Neural cell (in vitro differentiated cells): Measurements from ENCODE around the gene CRNKL1. TPM values are rescaled to one million over a fixed set of nuclear protein-coding genes. Genes with fewer than 3 reads are reported as not detected.
A peak's percentile ranks its signal among the peaks of the same experiment; 100 is the strongest.

Experiments
- H2AFZ ChIP-seq: fragments of 200-600, 300-800 bp; sonication (generic), shearing (Covaris generic); 2 replicates; pipeline ENCODE4 v1.6.0; 2014; ENCODE audit warnings: low read depth, mild to moderate bottlenecking, antibody characterized with exemption, low read length, moderate library complexity
- H3F3A ChIP-seq: fragments of 200-600 bp; shearing (Covaris generic); 2 replicates; pipeline ENCODE4 v1.6.1; 2016; ENCODE audit warnings: mild to moderate bottlenecking, moderate library complexity, mixed read lengths, antibody characterized with exemption, low read length; ENCODE audit not compliant: insufficient read depth, poor library complexity, severe bottlenecking
- H3K27ac ChIP-seq: fragments of 200-600, 300-800 bp; sonication (generic), shearing (Covaris generic); 2 replicates; pipeline ENCODE4 v1.5.1; 2014; ENCODE audit warnings: mild to moderate bottlenecking, low read length, moderate library complexity
- H3K27me3 ChIP-seq: fragments of 300-800, 200-600 bp; sonication (generic), shearing (Covaris generic); 2 replicates; pipeline ENCODE4 v1.6.0; 2014; ENCODE audit warnings: mild to moderate bottlenecking, low read depth, low read length, moderate library complexity; ENCODE audit not compliant: insufficient read depth
- H3K36me3 ChIP-seq: fragments of 300-800, 200-600 bp; sonication (generic), shearing (Covaris generic); 2 replicates; pipeline ENCODE4 v1.5.1; 2014; ENCODE audit warnings: mild to moderate bottlenecking, antibody characterized with exemption, low read length, moderate library complexity; ENCODE audit not compliant: insufficient read depth
- H3K4me2 ChIP-seq: fragments of 300-800, 200-600 bp; sonication (generic), shearing (Covaris generic); 2 replicates; pipeline ENCODE4 v1.6.0; 2014; ENCODE audit warnings: mild to moderate bottlenecking, low read length
- H3K4me3 ChIP-seq: fragments of 300-800, 200-600 bp; sonication (generic), shearing (Covaris generic); 2 replicates; pipeline ENCODE4 v1.5.1; 2014; ENCODE audit warnings: mild to moderate bottlenecking, low read length, moderate library complexity
- H3K79me2 ChIP-seq: fragments of 200-600 bp; shearing (Covaris generic); replicated peaks from 2 replicates; pipeline ENCODE4 v1.6.0; 2014; ENCODE audit warnings: mild to moderate bottlenecking, low read length, moderate library complexity; ENCODE audit not compliant: insufficient read depth
- H3K9ac ChIP-seq: fragments of 300-800, 200-600 bp; sonication (generic), shearing (Covaris generic); 2 replicates; pipeline ENCODE4 v1.6.1; 2016; ENCODE audit warnings: mild to moderate bottlenecking, low read length, mixed read lengths
- H3K9me2 ChIP-seq: fragments of 200-600 bp; shearing (Covaris generic); 2 replicates; pipeline ENCODE4 v1.6.1; 2016; ENCODE audit warnings: mild to moderate bottlenecking, low read length, mixed read lengths; ENCODE audit not compliant: insufficient read depth
- H3K9me3 ChIP-seq: fragments of 200-600, 300-800 bp; sonication (generic), shearing (Covaris generic); 2 replicates; pipeline ENCODE4 v1.6.1; 2016; ENCODE audit warnings: mild to moderate bottlenecking, mixed run types, low read length, moderate library complexity, mixed read lengths
- H4K20me1 ChIP-seq: fragments of 200-600 bp; shearing (Covaris generic); 2 replicates; pipeline ENCODE4 v1.6.1; 2016; ENCODE audit warnings: mild to moderate bottlenecking, mixed run types; ENCODE audit not compliant: insufficient read depth
- EP300 ChIP-seq: fragments of 450-650 bp; conservative IDR thresholded peaks from 2 replicates; pipeline ENCODE4 v1.6.1; 2014; ENCODE audit warnings: antibody characterized with exemption, mild to moderate bottlenecking, moderate library complexity; ENCODE audit not compliant: poor library complexity, severe bottlenecking
- EZH2 ChIP-seq: fragments of 200-600, 300-800 bp; shearing (Covaris generic), sonication (generic); IDR thresholded peaks from 2 replicates; pipeline ENCODE4 v1.6.1; 2014; ENCODE audit warnings: antibody characterized with exemption, low read length, borderline replicate concordance, mild to moderate bottlenecking; ENCODE audit not compliant: insufficient read depth, poor library complexity, severe bottlenecking
- MXI1 ChIP-seq: fragments of 450-650 bp; conservative IDR thresholded peaks from 2 replicates; pipeline ENCODE4 v1.6.1; 2014; ENCODE audit warnings: antibody characterized with exemption, mild to moderate bottlenecking; ENCODE audit not compliant: poor library complexity, severe bottlenecking
- POLR2AphosphoS5 ChIP-seq: IDR thresholded peaks from 2 replicates; pipeline ENCODE4 v1.6.1; 2012
- RAD21 ChIP-seq: fragments of 450-650 bp; conservative IDR thresholded peaks from 2 replicates; pipeline ENCODE4 v1.6.1; 2014; ENCODE audit warnings: antibody characterized with exemption, mild to moderate bottlenecking, moderate library complexity
- SMC3 ChIP-seq: fragments of 450-650 bp; conservative IDR thresholded peaks from 2 replicates; pipeline ENCODE4 v1.6.1; 2014; ENCODE audit warnings: antibody characterized with exemption, mild to moderate bottlenecking, moderate library complexity; ENCODE audit not compliant: poor library complexity
- TAF1 ChIP-seq: IDR thresholded peaks from 2 replicates; pipeline ENCODE4 v1.6.1; 2012; ENCODE audit warnings: low read depth
- polyA plus RNA-seq: library from polyadenylated mRNA; depleted of rRNA; stranded (reverse); fragments of >200 nt; gene quantifications from 2 replicates; pipeline ENCODE4 v1.2.3, GENCODE V29; 2014
- TF ChIP-seq, protein P1 (sequence below): IDR thresholded peaks from 2 replicates; pipeline ENCODE4 v1.6.1; 2012; ENCODE audit warnings: borderline replicate concordance
- TF ChIP-seq, protein P2 (sequence below): fragments of 450-650 bp; IDR thresholded peaks from 2 replicates; pipeline ENCODE4 v1.5.1; 2014; ENCODE audit warnings: antibody characterized with exemption, mild to moderate bottlenecking, moderate library complexity; ENCODE audit not compliant: poor library complexity, severe bottlenecking

CRNKL1 gene
- polyA plus RNA-seq, 1 donor from 2014 or later, result 27.0 TPM

GRCh38 chr20:20017844-20018185 is 34.5 kb downstream of the CRNKL1 start (continued):
- TF ChIP-seq, protein P1, sequence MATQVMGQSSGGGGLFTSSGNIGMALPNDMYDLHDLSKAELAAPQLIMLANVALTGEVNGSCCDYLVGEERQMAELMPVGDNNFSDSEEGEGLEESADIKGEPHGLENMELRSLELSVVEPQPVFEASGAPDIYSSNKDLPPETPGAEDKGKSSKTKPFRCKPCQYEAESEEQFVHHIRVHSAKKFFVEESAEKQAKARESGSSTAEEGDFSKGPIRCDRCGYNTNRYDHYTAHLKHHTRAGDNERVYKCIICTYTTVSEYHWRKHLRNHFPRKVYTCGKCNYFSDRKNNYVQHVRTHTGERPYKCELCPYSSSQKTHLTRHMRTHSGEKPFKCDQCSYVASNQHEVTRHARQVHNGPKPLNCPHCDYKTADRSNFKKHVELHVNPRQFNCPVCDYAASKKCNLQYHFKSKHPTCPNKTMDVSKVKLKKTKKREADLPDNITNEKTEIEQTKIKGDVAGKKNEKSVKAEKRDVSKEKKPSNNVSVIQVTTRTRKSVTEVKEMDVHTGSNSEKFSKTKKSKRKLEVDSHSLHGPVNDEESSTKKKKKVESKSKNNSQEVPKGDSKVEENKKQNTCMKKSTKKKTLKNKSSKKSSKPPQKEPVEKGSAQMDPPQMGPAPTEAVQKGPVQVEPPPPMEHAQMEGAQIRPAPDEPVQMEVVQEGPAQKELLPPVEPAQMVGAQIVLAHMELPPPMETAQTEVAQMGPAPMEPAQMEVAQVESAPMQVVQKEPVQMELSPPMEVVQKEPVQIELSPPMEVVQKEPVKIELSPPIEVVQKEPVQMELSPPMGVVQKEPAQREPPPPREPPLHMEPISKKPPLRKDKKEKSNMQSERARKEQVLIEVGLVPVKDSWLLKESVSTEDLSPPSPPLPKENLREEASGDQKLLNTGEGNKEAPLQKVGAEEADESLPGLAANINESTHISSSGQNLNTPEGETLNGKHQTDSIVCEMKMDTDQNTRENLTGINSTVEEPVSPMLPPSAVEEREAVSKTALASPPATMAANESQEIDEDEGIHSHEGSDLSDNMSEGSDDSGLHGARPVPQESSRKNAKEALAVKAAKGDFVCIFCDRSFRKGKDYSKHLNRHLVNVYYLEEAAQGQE, result no peak
- no peak for TF ChIP-seq MXI1
- no peak for TF ChIP-seq POLR2AphosphoS5

DNA sequence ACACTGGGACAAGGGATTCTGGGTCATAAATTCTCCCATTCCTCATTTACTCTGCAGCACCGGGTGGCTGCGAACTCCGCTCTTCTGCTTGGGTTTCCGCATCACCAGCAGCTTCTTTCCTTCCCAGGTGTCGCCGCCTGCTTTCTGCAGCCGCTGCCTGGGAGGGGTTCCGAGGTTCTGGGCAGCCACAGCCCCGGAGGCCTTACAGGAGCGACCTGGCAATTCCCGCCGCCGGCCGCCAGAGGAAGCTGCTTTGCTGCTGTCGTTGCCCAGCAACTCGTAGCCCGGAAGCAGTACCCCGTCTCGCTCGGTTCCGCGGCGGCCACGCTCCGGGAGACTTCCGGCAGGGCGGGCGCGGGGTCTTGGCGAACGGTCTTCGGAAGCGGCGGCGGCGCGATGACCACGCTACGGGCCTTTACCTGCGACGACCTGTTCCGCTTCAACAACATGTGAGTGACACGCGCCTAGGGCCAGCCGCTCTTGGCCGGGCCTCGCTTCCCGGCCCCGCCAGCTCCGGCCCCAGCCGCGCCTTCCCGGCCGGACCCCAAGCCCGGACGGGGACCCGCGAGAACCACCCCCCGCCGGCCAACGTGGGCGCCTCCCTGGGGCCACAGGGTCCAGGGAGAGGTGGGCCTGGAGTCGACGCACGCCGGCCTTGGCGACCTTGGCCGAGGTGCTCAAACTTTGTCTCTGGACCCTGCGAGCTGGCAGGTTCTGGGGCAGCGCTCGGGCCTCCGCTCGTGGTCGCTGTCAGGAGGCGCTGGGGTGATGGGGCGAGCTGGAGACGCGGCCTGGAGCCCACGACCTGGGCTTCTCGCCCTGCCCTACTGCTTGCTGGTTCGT is 35.0 kb downstream of the CRNKL1 start, which contains the start of gene NAA20:
NAA20 (plus strand) TSS at position 362 of the 843 bp plus-strand sequence; CDS start at position 397, 35 bp downstream.
- Histone ChIP-seq H3K9ac (peak within 1 kb of the TSS; percentile 75), H3F3A (no peaks in the 10 kb centered on the region), H3K36me3 (no peaks in the 10 kb centered on the region), H3K9me2 (no peaks in the 10 kb centered on the region), H3K27ac (peak within 1 kb of the TSS; percentile 60), H2AFZ (peak within 1 kb of the TSS; percentile 73), H3K9me3 (no peaks in the 10 kb centered on the region), H3K4me2 (peak within 1 kb of the TSS; percentile 88), H3K27me3 (no peaks in the 10 kb centered on the region), H3K79me2 (peaks cover 38% of the 10 kb centered on the region), H3K4me3 (peak within 1 kb of the TSS; percentile 95), H4K20me1 (no peaks in the 10 kb centered on the region)
- TF ChIP-seq, protein P1, result no peak
- TF ChIP-seq TAF1, result peak; percentile 79
- peak; percentile 69 for TF ChIP-seq SMC3
- TF ChIP-seq EP300, result peak; percentile 51
- TF ChIP-seq EZH2, result no peak
- TF ChIP-seq MXI1, result peak; percentile 95
- peak; percentile 55 for TF ChIP-seq RAD21
- TF ChIP-seq POLR2AphosphoS5, result peak; percentile 79
- TF ChIP-seq, protein P2, sequence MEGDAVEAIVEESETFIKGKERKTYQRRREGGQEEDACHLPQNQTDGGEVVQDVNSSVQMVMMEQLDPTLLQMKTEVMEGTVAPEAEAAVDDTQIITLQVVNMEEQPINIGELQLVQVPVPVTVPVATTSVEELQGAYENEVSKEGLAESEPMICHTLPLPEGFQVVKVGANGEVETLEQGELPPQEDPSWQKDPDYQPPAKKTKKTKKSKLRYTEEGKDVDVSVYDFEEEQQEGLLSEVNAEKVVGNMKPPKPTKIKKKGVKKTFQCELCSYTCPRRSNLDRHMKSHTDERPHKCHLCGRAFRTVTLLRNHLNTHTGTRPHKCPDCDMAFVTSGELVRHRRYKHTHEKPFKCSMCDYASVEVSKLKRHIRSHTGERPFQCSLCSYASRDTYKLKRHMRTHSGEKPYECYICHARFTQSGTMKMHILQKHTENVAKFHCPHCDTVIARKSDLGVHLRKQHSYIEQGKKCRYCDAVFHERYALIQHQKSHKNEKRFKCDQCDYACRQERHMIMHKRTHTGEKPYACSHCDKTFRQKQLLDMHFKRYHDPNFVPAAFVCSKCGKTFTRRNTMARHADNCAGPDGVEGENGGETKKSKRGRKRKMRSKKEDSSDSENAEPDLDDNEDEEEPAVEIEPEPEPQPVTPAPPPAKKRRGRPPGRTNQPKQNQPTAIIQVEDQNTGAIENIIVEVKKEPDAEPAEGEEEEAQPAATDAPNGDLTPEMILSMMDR, result peak; percentile 95
